ENCODE results near the gene TST.

Gene TST

GRCh38 chr22:37019309-37020191 lies at the start of gene TST, which contains the start of gene MPST:
TSS of gene TST (minus strand) at chr22:37019447. CDS start at chr22:37018732, 715 bp downstream.
TSS of gene MPST (plus strand) at chr22:37019742. CDS start at chr22:37019837, 95 bp downstream.
- no peak for DNase-seq (ENCODE audit: low read depth, low spot score)

DNA sequence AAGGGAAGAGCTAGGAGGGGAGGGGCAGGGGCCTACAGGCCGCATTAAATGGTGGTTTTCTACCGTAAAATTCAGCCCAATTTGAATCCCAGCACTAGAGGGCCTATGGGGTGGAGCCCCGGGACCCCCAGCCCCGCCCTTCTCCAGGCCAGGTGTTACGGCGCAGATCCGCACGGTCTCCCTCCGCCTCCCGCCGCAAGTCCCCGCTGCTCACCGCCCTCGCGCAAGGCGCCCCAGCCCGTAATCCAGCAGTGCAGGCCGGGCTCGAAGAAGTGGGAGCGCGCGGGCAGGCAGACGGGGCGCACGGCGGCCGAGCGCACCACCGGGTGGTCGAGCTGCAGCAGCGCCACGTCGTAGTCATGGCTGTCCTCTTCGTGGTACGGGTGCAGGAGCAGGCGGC lies 49.6 kb upstream of the TST start:
- DNase-seq (ENCODE audit: low read depth, low spot score) = peak; percentile 50

GRCh38 chr22:37067428-37067827 lies 48.2 kb upstream of the TST start:
- DNase-seq (ENCODE audit: low read depth, low spot score) = no peak

DNA sequence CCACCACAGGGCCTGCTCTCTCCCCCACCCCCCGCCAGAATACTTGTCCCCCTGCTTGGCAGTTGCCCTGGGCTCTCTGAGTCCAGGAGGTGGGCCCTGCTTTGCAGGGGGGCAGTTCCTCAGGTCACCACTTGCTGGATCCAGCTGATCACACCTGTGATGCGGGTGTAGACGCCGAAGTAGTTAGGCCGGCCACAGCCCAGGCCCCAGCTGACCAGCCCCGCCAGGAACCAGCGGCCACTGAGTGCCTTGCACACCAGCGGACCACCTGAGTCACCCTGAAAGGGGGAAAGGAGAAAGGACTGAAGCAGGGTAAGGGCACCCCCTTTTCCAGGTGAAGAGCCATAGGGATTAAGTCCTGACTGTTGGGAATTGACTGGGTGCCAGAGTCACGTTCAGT lies 46.7 kb upstream of the TST start:
- DNase-seq (ENCODE audit: low read depth, low spot score) = no peak

- DNase-seq (ENCODE audit: low read depth, low spot score) = no peak
Measured at GRCh38 chr22:37065180-37065579, 45.9 kb upstream of the TST start.

- DNase-seq (ENCODE audit: low read depth, low spot score) = no peak
Measured at GRCh38 chr22:37064553-37064952, 45.3 kb upstream of the TST start.

- DNase-seq (ENCODE audit: low read depth, low spot score) = no peak
Measured at GRCh38 chr22:37063431-37064420, 44.5 kb upstream of the TST start.

DNA sequence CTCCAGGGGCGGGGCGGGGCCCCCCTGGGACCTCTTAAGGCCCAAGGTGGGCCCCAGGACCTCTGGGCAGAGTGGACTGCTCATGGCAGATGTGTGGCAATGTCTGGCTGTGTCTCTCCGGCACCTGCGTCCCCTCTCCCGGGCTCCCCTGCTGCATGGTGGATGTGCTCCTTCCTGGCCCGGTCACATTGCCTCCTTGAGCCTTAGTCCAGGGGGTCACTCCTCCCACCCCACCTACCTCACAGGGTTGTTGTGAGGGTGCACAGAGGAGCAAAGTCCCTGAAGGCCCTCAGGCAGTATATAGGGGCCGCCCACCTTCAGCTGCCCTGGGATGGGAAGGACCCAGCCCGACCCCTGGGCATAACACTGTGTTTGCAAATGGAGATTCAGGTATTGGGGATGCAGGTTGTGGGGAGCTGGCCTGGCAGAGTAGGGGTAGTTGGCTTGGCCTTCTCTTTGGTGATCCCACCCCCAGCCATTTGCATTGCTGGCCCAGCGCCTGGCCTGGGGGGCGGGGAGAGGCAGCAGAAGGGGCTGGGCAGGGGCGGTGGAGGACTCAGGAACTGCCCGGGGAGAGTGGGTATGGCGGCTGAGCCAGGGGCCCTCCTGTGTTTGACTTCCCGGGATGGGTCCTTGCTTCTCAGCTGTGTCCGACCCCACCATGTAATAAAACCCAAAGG lies 43.6 kb upstream of the TST start:
- no peak for DNase-seq (ENCODE audit: low read depth, low spot score)

DNA sequence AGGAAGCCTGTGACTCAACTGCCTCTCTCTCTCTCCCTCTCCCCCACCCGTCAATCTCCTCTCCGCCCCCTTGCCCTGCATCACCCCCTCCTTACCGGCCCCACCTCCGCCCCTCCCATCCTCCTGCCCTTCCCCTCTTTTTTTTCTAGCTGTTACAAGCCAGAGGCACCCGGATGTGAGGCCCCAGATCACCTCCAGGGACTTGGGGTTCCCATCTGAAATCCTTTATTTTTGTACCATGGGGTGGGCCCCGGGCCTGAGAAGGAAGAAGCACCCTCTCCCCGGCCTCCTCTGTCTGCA lies 43.1 kb upstream of the TST start:
- no peak for DNase-seq (ENCODE audit: low read depth, low spot score)

DNA sequence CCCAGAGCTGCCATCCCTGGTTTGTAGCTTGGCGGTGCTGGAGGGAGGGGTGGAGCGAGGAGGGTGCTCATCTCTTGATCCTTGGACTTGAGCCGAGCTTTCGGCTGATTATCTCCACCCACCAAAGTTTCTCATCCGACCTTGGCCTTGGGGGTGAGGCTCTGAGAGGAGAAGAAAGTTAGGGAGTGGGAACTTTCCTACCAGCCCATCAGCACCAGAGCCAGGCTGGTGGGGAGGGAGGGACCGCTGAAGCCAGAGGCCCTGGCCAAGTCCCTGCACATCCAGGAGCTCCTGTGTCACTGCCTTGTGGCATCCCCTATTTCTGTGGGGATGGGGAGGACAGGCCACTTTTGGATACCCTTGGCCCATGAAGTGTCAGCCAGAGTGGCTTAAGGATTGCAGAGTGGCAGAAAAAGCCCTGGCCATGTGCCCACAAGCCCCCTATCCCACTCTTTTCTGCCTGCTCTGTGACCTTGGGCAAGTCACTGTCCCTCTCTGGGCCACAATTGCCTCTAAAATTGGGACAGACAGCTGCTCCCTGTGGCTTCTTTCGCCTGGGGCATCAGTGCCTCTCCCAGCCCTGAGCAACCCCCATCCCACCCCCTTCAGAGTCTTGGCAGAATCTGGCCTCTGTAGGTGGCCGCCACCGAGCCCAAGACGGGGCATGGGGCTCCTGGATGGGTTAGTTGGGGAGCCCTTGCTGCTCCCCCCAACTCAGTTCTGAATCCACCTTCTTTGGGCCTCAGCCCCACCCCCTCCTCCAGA lies 42.5 kb upstream of the TST start:
- no peak for DNase-seq (ENCODE audit: low read depth, low spot score)

- no peak for DNase-seq (ENCODE audit: low read depth, low spot score)
Measured at GRCh38 chr22:37060801-37061610, 41.8 kb upstream of the TST start.

GRCh38 chr22:37059876-37060449 lies 40.7 kb upstream of the TST start:
- no peak for DNase-seq (ENCODE audit: low read depth, low spot score)

- no peak for DNase-seq (ENCODE audit: low read depth, low spot score)
Measured at GRCh38 chr22:37058917-37059701, 39.9 kb upstream of the TST start.

GRCh38 chr22:37057796-37058510 lies 38.7 kb upstream of the TST start:
- no peak for DNase-seq (ENCODE audit: low read depth, low spot score)

GRCh38 chr22:37057226-37057625 lies 38.0 kb upstream of the TST start:
- no peak for DNase-seq (ENCODE audit: low read depth, low spot score)

- DNase-seq (ENCODE audit: low read depth, low spot score) = no peak
Measured at GRCh38 chr22:37056246-37056645, 37.0 kb upstream of the TST start.

DNA sequence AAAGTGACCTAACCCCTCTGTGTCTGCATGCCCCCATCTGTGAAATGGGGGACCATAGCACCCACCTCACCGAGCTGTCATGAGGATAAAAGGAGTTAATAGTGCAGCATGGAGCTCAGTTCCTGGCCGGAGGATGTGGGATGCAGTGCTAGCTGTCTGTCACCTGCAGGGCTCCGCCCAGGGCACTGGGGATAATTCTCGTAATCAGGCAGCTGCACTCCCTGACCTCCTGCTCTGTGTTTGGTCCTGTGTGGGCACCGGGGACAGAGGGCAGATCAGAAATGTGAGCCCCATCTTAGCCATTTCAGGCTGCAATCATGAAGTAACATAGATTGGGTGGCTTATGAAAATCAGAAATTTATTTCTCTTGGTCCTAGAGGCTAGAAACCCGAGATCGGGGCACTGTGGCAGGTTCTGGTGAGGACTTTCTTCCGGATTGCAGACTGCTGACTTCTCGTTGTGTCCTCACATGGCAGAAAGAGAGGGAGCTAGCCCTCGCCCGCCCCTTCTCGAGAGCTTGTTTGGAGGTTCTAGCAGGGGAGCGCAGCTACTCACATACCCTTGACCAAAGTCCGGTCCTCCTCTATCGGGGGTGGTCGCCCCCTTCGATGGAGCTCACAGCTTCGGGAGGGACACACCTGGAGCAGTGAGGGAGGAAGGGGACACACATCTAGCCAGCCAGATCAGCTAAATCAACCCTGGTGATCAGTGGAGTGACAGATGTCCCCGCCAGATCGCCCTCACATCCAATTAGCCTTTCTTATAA lies 35.5 kb upstream of the TST start:
- no peak for DNase-seq (ENCODE audit: low read depth, low spot score)

DNA sequence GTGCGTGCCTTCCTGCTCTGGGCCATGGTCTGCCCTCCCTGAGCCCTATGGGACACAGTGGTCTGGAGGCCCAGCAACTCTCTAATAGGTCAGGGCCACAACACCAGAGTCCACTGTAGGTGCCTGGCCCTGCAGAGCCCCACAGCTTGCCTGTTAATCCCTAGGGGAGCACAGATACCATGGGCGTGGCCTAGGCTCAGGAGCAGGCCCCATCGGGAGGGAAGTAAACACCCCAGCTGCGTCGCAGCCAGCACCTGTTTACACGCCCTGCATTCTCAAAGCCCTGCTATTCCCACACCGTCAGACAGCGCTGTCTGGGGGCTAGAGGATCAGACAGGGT lies 34.8 kb upstream of the TST start:
- DNase-seq (ENCODE audit: low read depth, low spot score) = no peak
